ENCODE data around the gene TTYH3.
"Not testable (repeated sequence)": the region's sequence is repeated elsewhere in the genome, so short reads cannot be mapped to it uniquely, and the experiment has no call there.

TTYH3 gene

GRCh38 chr7:2603044-2603965, 28.5 kb upstream of the TTYH3 start:
- no peak for DNase-seq

GRCh38 chr7:2604608-2605174, 27.1 kb upstream of the TTYH3 start:
- no peak for DNase-seq

- DNase-seq, result no peak
Observed at GRCh38 chr7:2605608-2606538, 25.9 kb upstream of the TTYH3 start.

GRCh38 chr7:2606539-2606936, 25.2 kb upstream of the TTYH3 start:
- DNase-seq, result no peak

- no peak for DNase-seq
Observed at GRCh38 chr7:2607122-2607922, 24.5 kb upstream of the TTYH3 start.

GRCh38 chr7:2607923-2608904, 23.6 kb upstream of the TTYH3 start:
- no peak for DNase-seq

GRCh38 chr7:2608921-2609411, 22.8 kb upstream of the TTYH3 start:
- no peak for DNase-seq

- not testable (repeated sequence) for DNase-seq
Observed at GRCh38 chr7:2609646-2610045, 22.1 kb upstream of the TTYH3 start.

GRCh38 chr7:2610466-2610865, 21.3 kb upstream of the TTYH3 start:
- no peak for DNase-seq

GRCh38 chr7:2610898-2611297, 20.9 kb upstream of the TTYH3 start:
- DNase-seq, result no peak

GRCh38 chr7:2611401-2611800, 20.4 kb upstream of the TTYH3 start:
- DNase-seq, result no peak

- no peak for DNase-seq
Observed at GRCh38 chr7:2611922-2612321, 19.9 kb upstream of the TTYH3 start.

- DNase-seq, result no peak
Observed at GRCh38 chr7:2612445-2613097, 19.2 kb upstream of the TTYH3 start.

GRCh38 chr7:2613098-2613930, 18.5 kb upstream of the TTYH3 start:
- no peak for DNase-seq

- DNase-seq, result no peak
Observed at GRCh38 chr7:2613931-2614600, 17.7 kb upstream of the TTYH3 start.

- no peak for DNase-seq
Observed at GRCh38 chr7:2614631-2615330, 17.0 kb upstream of the TTYH3 start.

GRCh38 chr7:2616387-2617324, 15.1 kb upstream of the TTYH3 start:
- DNase-seq, result no peak

All from activated CD8-positive, alpha-beta memory T cell treated with anti-CD3 and anti-CD28 coated beads for 24 hours (primary cell).